Left cardiac atrium (tissue), 4 donors: ENCODE measurements around the gene C1orf21. TPM values are rescaled to one million over a fixed set of nuclear protein-coding genes. Genes with fewer than 3 reads are reported as not detected.
"Not testable (repeated sequence)": the region's sequence is repeated elsewhere in the genome, so short reads cannot be mapped to it uniquely, and the experiment has no call there.

Source experiments
- ATAC-seq, 2 donors: fragments of 200-7000 bp; cut with Tn5 transposase; one replicate each; pipeline ENCODE4 v1.9.1; 2020; ENCODE audit warnings: mild to moderate bottlenecking in 2 of 2, moderate library complexity in 2 of 2
- DNase-seq: peaks from one replicate; pipeline ENCODE4 v3.0.0-alpha.2; 2020
- intact Hi-C, 2 donors: fragments of 100-400 bp; cut with DNase I; formaldehyde crosslinking; loops; one replicate each; pipeline versions ENCODE4 v1.14.1 to v1.15.1; 2022 to 2023
- long read RNA-seq: library from polyadenylated mRNA; unstranded; transcript quantifications from one replicate; pipeline ENCODE4 v2.0.0, GENCODE V29; 2021
- total RNA-seq, 2 donors: library from RNA; stranded (reverse); fragmentation: NEBNext Ultra II Directional; extraction: Animal tissue kit (Norgen Biotek cat#: 25700); gene quantifications; one replicate each; pipeline ENCODE4 v1.2.1, GENCODE V29; 2021
- donor health status: DM: no; HTN: yes; CAD: no.
- donor health status: DM: no; HTN: yes; CAD: no; lungs with severe emphysema.
- donor health status: DM: yes; HTN: yes; CAD: no.
- donor health status: Dilated cardiomyopathy.

The C1orf21 gene
- total RNA-seq = 10 to 100 TPM; 61.3 to 80.7 TPM
- long read RNA-seq, full-length matches to known transcripts = 38 of 47 reads
- long read RNA-seq, partial matches to known transcripts = 3 of 47 reads
- long read RNA-seq, other reads (novel, unspliced or antisense) = 6 of 47 reads

- ATAC-seq = peak; percentile 97 to 98
- DNase-seq = peak; percentile 91
- intact Hi-C loops = loop anchor here in 1 of 2 donors (2.0 to 10.0 kb wide), 4 partner anchors 81 to 278 kb away; no protein-coding TSS in a partner anchor
These were observed at the start of gene C1orf21 for GRCh38 chr1:184386312-184387068. C1orf21 (plus strand) TSS chr1:184387029; CDS start chr1:184477510, 90,481 bp downstream.

- ATAC-seq, intact Hi-C loops, DNase-seq: not testable (repeated sequence)
These were observed 49.0 kb upstream of the C1orf21 start for GRCh38 chr1:184337865-184338264.

- ATAC-seq (no peak), DNase-seq (no peak)
- intact Hi-C loops = no loop called here
These were observed 45.8 kb upstream of the C1orf21 start for GRCh38 chr1:184340984-184341383.

- ATAC-seq = no peak
- DNase-seq = no peak
- intact Hi-C loops = no loop called here
These were observed 36.3 kb upstream of the C1orf21 start for GRCh38 chr1:184350573-184350972.

- DNase-seq = no peak
- no peak for ATAC-seq
- intact Hi-C loops = no loop called here
These were observed 35.3 kb upstream of the C1orf21 start for GRCh38 chr1:184351416-184351975.

- DNase-seq (no peak), ATAC-seq (no peak)
- intact Hi-C loops = no loop called here
These were observed 34.1 kb upstream of the C1orf21 start for GRCh38 chr1:184352776-184353175.

GRCh38 chr1:184354719-184355118 is 32.1 kb upstream of the C1orf21 start:
- no peak for ATAC-seq
- intact Hi-C loops = no loop called here

GRCh38 chr1:184356891-184357290 is 29.9 kb upstream of the C1orf21 start:
- intact Hi-C loops = no loop called here
- ATAC-seq = no peak
- no peak for DNase-seq

More at GRCh38 chr1:184354719-184355118, 32.1 kb upstream of the C1orf21 start:
- DNase-seq = no peak

- no peak for ATAC-seq
- intact Hi-C loops = no loop called here
- no peak for DNase-seq
These were observed 28.6 kb upstream of the C1orf21 start for GRCh38 chr1:184358256-184358655.

GRCh38 chr1:184359909-184360308 is 26.9 kb upstream of the C1orf21 start:
- intact Hi-C loops = no loop called here
- ATAC-seq (no peak), DNase-seq (no peak)

- ATAC-seq (no peak), DNase-seq (no peak)
- intact Hi-C loops = no loop called here
These were observed 24.0 kb upstream of the C1orf21 start for GRCh38 chr1:184362876-184363275.

- no peak for ATAC-seq
- DNase-seq = no peak
- intact Hi-C loops = no loop called here
These were observed 21.1 kb upstream of the C1orf21 start for GRCh38 chr1:184365699-184366098.

- intact Hi-C loops = no loop called here
These were observed 19.8 kb upstream of the C1orf21 start for GRCh38 chr1:184366997-184367396.

GRCh38 chr1:184367427-184368038 is 19.3 kb upstream of the C1orf21 start:
- intact Hi-C loops = no loop called here
- no peak for DNase-seq
- ATAC-seq = no peak

More at GRCh38 chr1:184366997-184367396, 19.8 kb upstream of the C1orf21 start:
- ATAC-seq (no peak), DNase-seq (no peak)

- no peak for DNase-seq
- no peak for ATAC-seq
- intact Hi-C loops = no loop called here
These were observed 18.5 kb upstream of the C1orf21 start for GRCh38 chr1:184368354-184368753.

GRCh38 chr1:184370850-184371249 is 16.0 kb upstream of the C1orf21 start:
- ATAC-seq (no peak), DNase-seq (no peak)
- intact Hi-C loops = no loop called here

GRCh38 chr1:184373155-184373554 is 13.7 kb upstream of the C1orf21 start:
- no peak for DNase-seq
- no peak for ATAC-seq
- intact Hi-C loops = no loop called here

- ATAC-seq (no peak), DNase-seq (no peak)
- intact Hi-C loops = no loop called here
These were observed 10.5 kb upstream of the C1orf21 start for GRCh38 chr1:184376369-184376768.

- DNase-seq (no peak), ATAC-seq (peak in 1 of 2 donors; percentile 34)
- intact Hi-C loops = no loop called here
These were observed 7.6 kb upstream of the C1orf21 start for GRCh38 chr1:184379111-184379752.

GRCh38 chr1:184380468-184380867 is 6.4 kb upstream of the C1orf21 start:
- DNase-seq = no peak

More at GRCh38 chr1:184380468-184380867, 6.4 kb upstream of the C1orf21 start:
- intact Hi-C loops = loop anchor here in 1 of 2 donors (10.0 kb wide), 1 partner anchor 284 kb away; no protein-coding TSS in a partner anchor
- ATAC-seq = no peak
